ENCODE results near the gene ODF2L. TPM values are rescaled to one million over a fixed set of nuclear protein-coding genes. Genes with fewer than 3 reads are reported as not detected.
A peak's percentile ranks its signal among the peaks of the same experiment; 100 is the strongest.

ODF2L gene, protein sequence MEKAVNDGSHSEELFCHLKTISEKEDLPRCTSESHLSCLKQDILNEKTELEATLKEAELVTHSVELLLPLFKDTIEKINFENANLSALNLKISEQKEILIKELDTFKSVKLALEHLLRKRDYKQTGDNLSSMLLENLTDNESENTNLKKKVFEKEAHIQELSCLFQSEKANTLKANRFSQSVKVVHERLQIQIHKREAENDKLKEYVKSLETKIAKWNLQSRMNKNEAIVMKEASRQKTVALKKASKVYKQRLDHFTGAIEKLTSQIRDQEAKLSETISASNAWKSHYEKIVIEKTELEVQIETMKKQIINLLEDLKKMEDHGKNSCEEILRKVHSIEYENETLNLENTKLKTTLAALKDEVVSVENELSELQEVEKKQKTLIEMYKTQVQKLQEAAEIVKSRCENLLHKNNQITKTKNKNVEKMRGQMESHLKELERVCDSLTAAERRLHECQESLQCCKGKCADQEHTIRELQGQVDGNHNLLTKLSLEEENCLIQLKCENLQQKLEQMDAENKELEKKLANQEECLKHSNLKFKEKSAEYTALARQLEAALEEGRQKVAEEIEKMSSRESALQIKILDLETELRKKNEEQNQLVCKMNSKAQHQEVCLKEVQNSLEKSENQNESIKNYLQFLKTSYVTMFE
- 10 to 100 TPM; 10.7 to 18.7 (median 13.5) TPM for total RNA-seq

DNA sequence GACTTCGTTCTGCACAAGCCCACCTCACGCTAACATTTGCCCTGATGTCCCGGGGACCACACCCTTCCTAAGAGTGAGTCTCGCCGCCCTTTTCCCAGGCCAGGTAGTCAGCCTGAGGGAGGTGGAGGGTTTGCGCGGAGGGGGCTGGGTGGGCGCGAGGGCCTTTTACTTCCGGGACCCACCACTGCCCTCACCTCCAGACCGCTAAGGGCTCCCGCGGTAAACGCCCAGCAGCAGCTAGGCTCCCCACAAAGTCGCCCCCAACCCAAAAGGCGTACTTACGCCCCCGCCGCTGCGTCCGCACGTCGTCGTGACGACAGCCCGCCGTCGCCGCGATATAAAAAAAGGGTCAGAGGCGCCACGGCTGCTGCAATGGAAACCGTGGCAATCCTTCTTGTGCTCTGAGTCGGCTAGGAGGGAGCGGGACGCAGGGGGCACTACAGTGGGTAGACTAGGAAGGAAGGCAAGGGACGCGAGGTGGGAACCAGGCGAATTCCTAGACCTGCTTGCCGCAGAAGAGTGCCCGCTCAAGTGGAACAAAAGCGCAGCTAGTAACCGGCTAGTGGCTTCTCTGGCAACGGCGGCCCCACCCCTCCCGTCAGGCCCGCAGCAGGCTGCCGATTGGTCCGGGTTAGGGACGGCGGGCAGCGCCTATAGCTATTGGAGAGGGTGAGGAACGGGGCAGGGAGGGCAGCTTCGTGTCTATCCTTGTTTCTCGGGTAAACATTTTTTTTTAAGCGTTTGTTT is at the start of gene ODF2L:
TSS of gene ODF2L (minus strand) at position 573 of the 747 bp plus-strand sequence. CDS start 9,296 bp downstream, outside the sequence.
- peak; percentile 100 for ATAC-seq
- Mint-ChIP-seq H3K27me3 (ENCODE audit: low read depth) (no peaks in the 10 kb centered on the region), H3K4me3 (peak within 1 kb of the TSS; percentile 95), H3K36me3 (ENCODE audit: insufficient read depth) (no peaks in the 10 kb centered on the region), H3K9me3 (no peaks in the 10 kb centered on the region), H3K4me1 (ENCODE audit: low read depth) (peaks cover 49% of the 10 kb centered on the region)
- peak; percentile 76 for DNase-seq

DNA sequence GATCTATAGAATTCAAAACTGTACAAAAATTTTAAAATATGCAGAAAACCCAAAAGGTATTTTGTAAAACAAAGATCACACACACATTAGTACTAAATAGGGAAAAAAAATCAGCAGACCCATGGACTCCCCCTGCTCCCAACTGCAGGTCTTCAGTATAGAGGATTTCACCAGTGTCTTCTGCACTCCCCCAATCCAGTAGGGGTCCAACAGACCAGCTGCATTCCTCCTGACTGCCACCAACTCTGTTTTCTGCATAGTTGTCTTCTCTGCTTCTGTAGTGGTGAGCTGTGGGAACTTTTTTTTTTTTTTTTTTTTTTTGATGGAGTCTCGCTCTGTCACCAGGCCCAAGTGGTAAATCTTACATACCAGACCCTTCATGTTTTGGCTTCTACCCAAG is 49.8 kb upstream of the ODF2L start:
- peaks cover 7% of the 10 kb centered on the region for H3K4me1 Mint-ChIP-seq (ENCODE audit: low read depth)
- ATAC-seq (no peak), DNase-seq (no peak)
- no peaks in the 10 kb centered on the region for H3K36me3 Mint-ChIP-seq (ENCODE audit: insufficient read depth)
- no peaks in the 10 kb centered on the region for H3K9me3 Mint-ChIP-seq
- H3K27me3 Mint-ChIP-seq (ENCODE audit: low read depth), result no peaks in the 10 kb centered on the region
- H3K4me3 Mint-ChIP-seq, result no peak overlapping the region

DNA sequence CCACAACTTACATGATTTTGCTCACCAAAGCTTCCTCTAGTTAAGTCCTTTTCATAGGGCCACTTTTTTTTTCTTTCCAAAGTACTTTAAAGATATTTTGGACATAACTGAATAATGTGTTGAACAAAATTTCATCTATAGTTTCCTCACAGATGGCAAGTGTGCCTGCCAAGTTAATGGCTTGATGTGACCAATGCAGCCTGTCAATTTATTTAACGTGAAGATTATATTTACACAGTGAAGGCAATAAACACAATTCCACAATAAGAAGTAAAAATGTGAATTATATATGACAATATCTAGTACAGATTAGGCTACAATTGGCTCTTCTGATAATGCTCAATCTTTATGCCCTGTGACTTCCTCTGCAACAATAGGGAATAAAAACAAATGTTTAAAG is 45.9 kb upstream of the ODF2L start:
- ATAC-seq, result no peak
- peaks cover 7% of the 10 kb centered on the region for H3K4me1 Mint-ChIP-seq (ENCODE audit: low read depth)
- no peak overlapping the region for H3K4me3 Mint-ChIP-seq
- no peak for DNase-seq
- peaks cover 12% of the 10 kb centered on the region for H3K27me3 Mint-ChIP-seq (ENCODE audit: low read depth)
- no peaks in the 10 kb centered on the region for H3K9me3 Mint-ChIP-seq
- H3K36me3 Mint-ChIP-seq (ENCODE audit: insufficient read depth), result no peaks in the 10 kb centered on the region

DNA sequence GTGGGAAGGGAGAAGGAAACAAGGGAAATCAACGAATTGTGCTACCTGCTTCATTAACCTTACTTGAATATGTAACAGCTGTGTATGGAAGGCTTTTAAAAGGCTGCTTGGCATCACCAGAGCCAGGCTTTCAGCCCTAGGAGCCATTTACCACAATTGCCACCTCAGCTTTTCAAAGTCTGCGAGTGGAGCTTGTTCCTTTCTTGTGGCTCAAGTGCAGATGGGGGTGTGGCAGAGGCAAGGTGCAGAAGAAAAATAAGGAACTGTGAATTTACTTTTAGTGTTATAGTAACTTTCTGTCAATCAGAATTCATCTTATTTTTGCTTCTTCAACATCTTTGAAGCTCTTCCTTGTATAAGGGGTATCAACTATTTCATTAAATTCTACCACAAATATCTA is 45.5 kb upstream of the ODF2L start:
- no peak overlapping the region for H3K4me3 Mint-ChIP-seq
- DNase-seq (peak; percentile 7), ATAC-seq (peak in 1 of 2 donors; percentile 35)
- H3K4me1 Mint-ChIP-seq (ENCODE audit: low read depth), result peaks cover 7% of the 10 kb centered on the region
- H3K36me3 Mint-ChIP-seq (ENCODE audit: insufficient read depth), result no peaks in the 10 kb centered on the region
- peaks cover 16% of the 10 kb centered on the region for H3K27me3 Mint-ChIP-seq (ENCODE audit: low read depth)
- H3K9me3 Mint-ChIP-seq, result no peaks in the 10 kb centered on the region

DNA sequence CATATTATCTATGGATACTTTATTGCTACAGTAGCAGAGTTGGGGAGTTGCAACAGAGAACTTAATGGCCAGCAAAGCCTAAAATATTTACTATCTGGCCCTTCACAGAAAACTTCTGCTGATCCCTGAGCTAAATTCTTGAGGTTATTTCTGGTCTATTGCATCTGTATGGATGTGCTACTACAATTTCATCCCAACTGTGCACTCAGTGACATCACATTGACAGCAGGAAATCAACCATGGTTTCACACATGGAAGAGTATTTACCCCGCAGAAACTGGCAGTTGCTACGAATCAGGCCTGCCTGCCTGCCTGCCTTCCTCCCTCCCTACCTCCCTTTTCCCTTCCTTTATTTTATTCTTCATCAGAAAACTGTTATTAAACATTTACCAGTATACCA is 39.9 kb upstream of the ODF2L start:
- no peaks in the 10 kb centered on the region for H3K9me3 Mint-ChIP-seq
- H3K27me3 Mint-ChIP-seq (ENCODE audit: low read depth), result peaks cover 18% of the 10 kb centered on the region
- no peak overlapping the region for H3K4me3 Mint-ChIP-seq
- no peaks in the 10 kb centered on the region for H3K36me3 Mint-ChIP-seq (ENCODE audit: insufficient read depth)
- no peaks in the 10 kb centered on the region for H3K4me1 Mint-ChIP-seq (ENCODE audit: low read depth)
- ATAC-seq (no peak), DNase-seq (no peak)

DNA sequence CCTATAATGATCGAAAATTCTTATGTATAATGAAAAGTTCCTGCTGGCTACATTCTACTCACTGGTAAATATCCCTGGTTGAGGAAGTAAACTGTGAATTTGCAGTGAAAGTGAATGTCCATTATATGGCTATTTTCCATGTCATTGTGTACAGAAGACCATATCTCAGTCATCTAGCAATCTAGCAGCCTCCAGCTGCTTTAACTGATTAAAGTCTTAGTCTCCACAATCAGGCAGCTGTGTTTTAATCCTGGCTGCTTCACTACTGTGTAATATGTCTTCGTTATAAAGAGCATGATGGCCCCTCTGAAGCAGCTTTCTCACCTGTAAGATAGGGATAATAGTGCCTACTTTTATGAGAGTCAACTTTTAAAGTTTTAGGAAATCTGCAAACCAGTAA is 39.2 kb upstream of the ODF2L start:
- H3K27me3 Mint-ChIP-seq (ENCODE audit: low read depth), result peaks cover 18% of the 10 kb centered on the region
- H3K4me1 Mint-ChIP-seq (ENCODE audit: low read depth), result no peaks in the 10 kb centered on the region
- H3K9me3 Mint-ChIP-seq, result no peaks in the 10 kb centered on the region
- H3K36me3 Mint-ChIP-seq (ENCODE audit: insufficient read depth), result no peaks in the 10 kb centered on the region
- DNase-seq, result no peak
- ATAC-seq, result no peak
- no peak overlapping the region for H3K4me3 Mint-ChIP-seq

DNA sequence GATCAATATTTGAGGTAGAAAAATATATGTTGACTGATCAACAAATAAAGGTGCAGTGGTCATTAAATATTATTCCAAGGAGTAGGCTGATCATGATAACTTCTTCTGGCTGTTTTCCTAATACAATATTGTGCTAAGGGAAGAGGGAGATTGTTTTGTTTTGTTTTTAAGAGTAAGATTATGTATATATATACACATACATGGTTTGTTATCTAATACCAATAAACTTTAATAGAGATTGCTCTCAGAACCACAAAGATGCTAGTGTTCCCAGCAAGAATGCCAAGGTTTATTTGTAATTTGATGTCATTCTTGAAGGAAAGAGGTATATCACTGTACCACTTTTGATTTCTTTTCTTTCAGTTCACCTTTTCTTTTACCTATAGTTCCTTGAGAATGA is 37.9 kb upstream of the ODF2L start:
- Mint-ChIP-seq H3K4me3 (no peak overlapping the region), H3K27me3 (ENCODE audit: low read depth) (peaks cover 18% of the 10 kb centered on the region), H3K36me3 (ENCODE audit: insufficient read depth) (no peaks in the 10 kb centered on the region), H3K4me1 (ENCODE audit: low read depth) (no peaks in the 10 kb centered on the region), H3K9me3 (no peaks in the 10 kb centered on the region)
- DNase-seq (no peak), ATAC-seq (no peak)

DNA sequence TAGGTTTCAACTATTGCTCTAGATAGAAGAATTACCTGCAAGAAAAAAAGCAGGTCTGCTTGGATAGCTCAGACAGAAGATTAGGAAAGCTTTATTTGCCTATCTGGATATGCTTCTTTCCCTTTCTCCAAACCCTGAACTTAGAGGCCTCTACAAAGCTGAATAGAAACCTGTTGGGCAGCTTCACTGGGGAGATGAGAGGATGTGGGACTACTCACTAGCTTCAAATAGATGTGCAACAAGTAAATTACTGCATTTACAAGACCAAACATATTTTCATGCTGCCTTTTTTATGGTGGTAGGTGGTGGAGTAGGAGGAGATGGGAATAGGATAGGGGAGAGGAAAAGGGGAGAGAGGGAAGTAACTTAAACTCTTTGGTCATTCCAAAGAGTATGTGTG is 34.3 kb upstream of the ODF2L start:
- Mint-ChIP-seq H3K27me3 (ENCODE audit: low read depth) (peaks cover 1% of the 10 kb centered on the region), H3K4me1 (ENCODE audit: low read depth) (no peaks in the 10 kb centered on the region), H3K36me3 (ENCODE audit: insufficient read depth) (no peaks in the 10 kb centered on the region), H3K9me3 (no peaks in the 10 kb centered on the region), H3K4me3 (no peak overlapping the region)
- DNase-seq (no peak), ATAC-seq (no peak)

DNA sequence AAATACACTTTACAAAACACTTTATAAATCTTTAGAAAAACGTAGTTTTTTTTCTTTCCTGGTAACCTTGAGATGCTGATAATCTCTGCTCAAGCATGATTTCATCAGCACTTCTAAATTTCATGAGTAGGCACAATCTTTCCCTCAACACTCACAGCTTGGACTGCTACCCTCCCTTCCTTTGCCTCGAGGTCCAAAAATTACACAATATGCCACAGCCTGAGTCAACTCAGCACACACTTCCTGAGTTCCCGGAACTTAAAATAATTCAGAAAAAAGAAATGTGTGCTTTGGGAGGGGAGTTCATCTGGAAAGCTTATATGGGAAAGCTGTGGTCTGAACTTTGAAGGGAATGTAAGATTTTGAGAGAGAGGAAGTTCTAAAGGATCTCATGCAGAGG is 33.7 kb upstream of the ODF2L start:
- Mint-ChIP-seq H3K9me3 (no peaks in the 10 kb centered on the region), H3K4me1 (ENCODE audit: low read depth) (no peaks in the 10 kb centered on the region), H3K27me3 (ENCODE audit: low read depth) (peaks cover 1% of the 10 kb centered on the region), H3K4me3 (no peak overlapping the region), H3K36me3 (ENCODE audit: insufficient read depth) (no peaks in the 10 kb centered on the region)
- peak in 1 of 2 donors; percentile 59 for ATAC-seq
- no peak for DNase-seq

DNA sequence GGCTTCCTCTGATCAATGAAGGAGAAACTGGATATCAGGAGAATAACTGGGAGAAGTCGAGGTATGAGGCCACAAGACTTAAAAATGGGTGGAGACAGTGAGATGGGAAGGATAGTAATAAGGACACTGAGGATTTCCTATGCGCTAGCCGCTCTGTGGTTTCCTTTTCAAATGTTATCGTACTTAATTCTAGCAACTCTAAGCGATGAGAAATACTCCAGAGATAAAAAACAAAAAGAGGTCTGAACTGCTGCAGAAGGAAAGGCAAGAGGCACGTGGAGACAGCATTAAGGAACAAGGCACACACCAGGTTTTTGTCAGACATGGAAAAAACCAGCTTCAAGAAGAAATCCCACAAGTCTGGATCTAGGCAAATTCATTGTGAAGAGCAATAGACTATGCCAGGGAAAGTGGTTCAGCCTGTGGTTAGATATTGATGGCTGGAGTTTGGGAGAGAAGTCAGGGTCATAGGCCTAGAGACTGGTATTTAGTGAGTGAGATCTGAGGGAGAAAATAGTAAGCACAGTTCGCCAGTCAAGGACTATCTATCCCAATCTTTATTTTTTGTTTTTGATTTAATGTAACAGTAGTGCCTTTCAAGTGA is 33.1 kb upstream of the ODF2L start:
- ATAC-seq, result no peak
- Mint-ChIP-seq H3K4me1 (ENCODE audit: low read depth) (no peaks in the 10 kb centered on the region), H3K9me3 (no peaks in the 10 kb centered on the region), H3K36me3 (ENCODE audit: insufficient read depth) (no peaks in the 10 kb centered on the region), H3K4me3 (no peak overlapping the region), H3K27me3 (ENCODE audit: low read depth) (peaks cover 1% of the 10 kb centered on the region)
- no peak for DNase-seq

DNA sequence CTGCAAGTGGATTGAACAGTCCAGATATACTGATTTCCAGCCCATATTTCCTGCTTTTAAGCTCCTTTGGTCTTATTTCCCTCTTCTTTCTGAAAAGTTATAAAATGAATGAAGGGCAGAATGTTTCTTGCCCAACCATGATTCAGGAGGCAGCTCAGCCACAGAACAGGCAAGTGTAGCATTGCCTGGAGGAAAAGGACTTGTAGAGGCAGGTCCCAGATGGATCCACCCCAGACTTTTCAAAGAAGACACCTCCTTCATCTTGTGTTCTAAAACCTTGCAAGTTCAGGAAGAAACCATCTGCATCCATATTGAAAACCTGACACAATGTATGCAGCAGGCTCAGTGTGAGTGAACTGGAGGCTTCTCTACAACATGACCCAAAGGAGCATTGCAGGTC is 27.8 kb upstream of the ODF2L start, which contains the start of gene CLCA2:
TSS of gene CLCA2 (plus strand) at position 299 of the 400 bp plus-strand sequence. CDS start at position 376, 77 bp downstream.
- H3K4me1 Mint-ChIP-seq (ENCODE audit: low read depth), result peaks cover 3% of the 10 kb centered on the region
- H3K27me3 Mint-ChIP-seq (ENCODE audit: low read depth), result peaks cover 3% of the 10 kb centered on the region
- ATAC-seq, result no peak
- no peak for DNase-seq
- no peaks in the 10 kb centered on the region for H3K36me3 Mint-ChIP-seq (ENCODE audit: insufficient read depth)
- no peaks in the 10 kb centered on the region for H3K9me3 Mint-ChIP-seq
- no peak within 1 kb of the TSS for H3K4me3 Mint-ChIP-seq

DNA sequence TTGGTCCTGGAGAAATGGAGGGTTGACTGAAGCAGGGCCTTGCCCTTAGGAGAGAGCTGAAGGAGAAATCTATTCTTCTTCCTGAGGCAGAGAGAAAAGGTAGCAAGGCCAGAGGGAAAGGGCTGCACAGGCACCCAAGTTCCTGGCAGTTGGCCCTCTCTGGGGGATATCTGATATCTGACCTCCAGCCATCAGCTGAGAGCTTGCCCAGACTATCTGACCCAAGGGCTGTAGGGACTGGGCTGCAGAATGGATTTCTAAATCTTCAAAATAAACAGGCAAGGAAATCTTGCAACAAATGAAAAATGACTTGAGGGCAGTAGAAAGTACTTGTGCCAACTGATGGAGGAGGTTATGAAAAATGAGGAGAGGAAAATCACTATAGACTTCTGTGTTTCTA is 27.4 kb upstream of the ODF2L start:
- peaks cover 3% of the 10 kb centered on the region for H3K27me3 Mint-ChIP-seq (ENCODE audit: low read depth)
- peaks cover 3% of the 10 kb centered on the region for H3K4me1 Mint-ChIP-seq (ENCODE audit: low read depth)
- no peak overlapping the region for H3K4me3 Mint-ChIP-seq
- ATAC-seq (no peak), DNase-seq (no peak)
- H3K9me3 Mint-ChIP-seq, result no peaks in the 10 kb centered on the region
- H3K36me3 Mint-ChIP-seq (ENCODE audit: insufficient read depth), result no peaks in the 10 kb centered on the region

DNA sequence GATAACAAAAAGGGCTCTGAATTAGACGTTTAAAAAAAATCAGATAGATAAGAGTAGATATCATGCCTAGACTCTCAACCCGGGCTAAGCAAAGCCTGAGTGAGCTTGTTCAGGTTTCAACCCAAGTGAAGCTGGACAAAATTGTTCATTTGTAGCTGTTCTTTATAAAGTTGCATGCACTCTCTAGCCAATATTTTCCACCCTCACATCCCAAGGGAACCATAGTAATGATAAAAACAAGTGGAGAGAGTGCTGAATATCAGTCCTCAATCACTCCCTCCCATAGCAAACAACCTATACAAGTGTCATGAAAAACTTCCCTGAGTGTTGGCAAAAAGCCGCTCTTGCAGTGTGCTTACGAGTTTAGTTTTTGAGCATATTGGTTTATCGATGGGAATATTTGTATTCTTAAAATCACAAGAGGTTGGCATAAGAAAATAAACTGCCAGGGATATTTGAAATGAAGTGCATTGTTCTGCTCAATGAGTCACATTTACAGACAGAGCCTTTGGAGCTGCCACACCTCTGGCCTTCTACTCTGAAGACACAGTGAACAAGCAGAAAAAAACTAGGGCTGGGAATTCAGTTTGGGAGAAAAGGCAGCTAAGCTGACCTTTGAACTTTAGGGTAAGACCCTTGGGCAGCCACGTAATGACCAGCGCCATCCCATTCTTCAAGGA is 25.6 kb upstream of the ODF2L start:
- Mint-ChIP-seq H3K4me3 (no peak overlapping the region), H3K36me3 (ENCODE audit: insufficient read depth) (no peaks in the 10 kb centered on the region), H3K27me3 (ENCODE audit: low read depth) (peaks cover 3% of the 10 kb centered on the region), H3K9me3 (no peaks in the 10 kb centered on the region), H3K4me1 (ENCODE audit: low read depth) (peaks cover 3% of the 10 kb centered on the region)
- DNase-seq (no peak), ATAC-seq (no peak)
